Neural cell (in vitro differentiated cells): ENCODE data around the gene RAB11FIP4. TPM values are rescaled to one million over a fixed set of nuclear protein-coding genes. Genes with fewer than 3 reads are reported as not detected.

Experiments used
- H2AFZ ChIP-seq: fragments of 200-600, 300-800 bp; sonication (generic), shearing (Covaris generic); 2 replicates; pipeline ENCODE4 v1.6.0; 2014; ENCODE audit warnings: low read depth, mild to moderate bottlenecking, antibody characterized with exemption, low read length, moderate library complexity
- H3F3A ChIP-seq: fragments of 200-600 bp; shearing (Covaris generic); 2 replicates; pipeline ENCODE4 v1.6.1; 2016; ENCODE audit warnings: mild to moderate bottlenecking, moderate library complexity, mixed read lengths, antibody characterized with exemption, low read length; ENCODE audit not compliant: insufficient read depth, poor library complexity, severe bottlenecking
- H3K27ac ChIP-seq: fragments of 200-600, 300-800 bp; sonication (generic), shearing (Covaris generic); 2 replicates; pipeline ENCODE4 v1.5.1; 2014; ENCODE audit warnings: mild to moderate bottlenecking, low read length, moderate library complexity
- H3K27me3 ChIP-seq: fragments of 300-800, 200-600 bp; sonication (generic), shearing (Covaris generic); 2 replicates; pipeline ENCODE4 v1.6.0; 2014; ENCODE audit warnings: mild to moderate bottlenecking, low read depth, low read length, moderate library complexity; ENCODE audit not compliant: insufficient read depth
- H3K36me3 ChIP-seq: fragments of 300-800, 200-600 bp; sonication (generic), shearing (Covaris generic); 2 replicates; pipeline ENCODE4 v1.5.1; 2014; ENCODE audit warnings: mild to moderate bottlenecking, antibody characterized with exemption, low read length, moderate library complexity; ENCODE audit not compliant: insufficient read depth
- H3K4me2 ChIP-seq: fragments of 300-800, 200-600 bp; sonication (generic), shearing (Covaris generic); 2 replicates; pipeline ENCODE4 v1.6.0; 2014; ENCODE audit warnings: mild to moderate bottlenecking, low read length
- H3K4me3 ChIP-seq: fragments of 300-800, 200-600 bp; sonication (generic), shearing (Covaris generic); 2 replicates; pipeline ENCODE4 v1.5.1; 2014; ENCODE audit warnings: mild to moderate bottlenecking, low read length, moderate library complexity
- H3K79me2 ChIP-seq: fragments of 200-600 bp; shearing (Covaris generic); replicated peaks from 2 replicates; pipeline ENCODE4 v1.6.0; 2014; ENCODE audit warnings: mild to moderate bottlenecking, low read length, moderate library complexity; ENCODE audit not compliant: insufficient read depth
- H3K9ac ChIP-seq: fragments of 300-800, 200-600 bp; sonication (generic), shearing (Covaris generic); 2 replicates; pipeline ENCODE4 v1.6.1; 2016; ENCODE audit warnings: mild to moderate bottlenecking, low read length, mixed read lengths
- H3K9me2 ChIP-seq: fragments of 200-600 bp; shearing (Covaris generic); 2 replicates; pipeline ENCODE4 v1.6.1; 2016; ENCODE audit warnings: mild to moderate bottlenecking, low read length, mixed read lengths; ENCODE audit not compliant: insufficient read depth
- H3K9me3 ChIP-seq: fragments of 200-600, 300-800 bp; sonication (generic), shearing (Covaris generic); 2 replicates; pipeline ENCODE4 v1.6.1; 2016; ENCODE audit warnings: mild to moderate bottlenecking, mixed run types, low read length, moderate library complexity, mixed read lengths
- H4K20me1 ChIP-seq: fragments of 200-600 bp; shearing (Covaris generic); 2 replicates; pipeline ENCODE4 v1.6.1; 2016; ENCODE audit warnings: mild to moderate bottlenecking, mixed run types; ENCODE audit not compliant: insufficient read depth
- EP300 ChIP-seq: fragments of 450-650 bp; conservative IDR thresholded peaks from 2 replicates; pipeline ENCODE4 v1.6.1; 2014; ENCODE audit warnings: antibody characterized with exemption, mild to moderate bottlenecking, moderate library complexity; ENCODE audit not compliant: poor library complexity, severe bottlenecking
- EZH2 ChIP-seq: fragments of 200-600, 300-800 bp; shearing (Covaris generic), sonication (generic); IDR thresholded peaks from 2 replicates; pipeline ENCODE4 v1.6.1; 2014; ENCODE audit warnings: antibody characterized with exemption, low read length, borderline replicate concordance, mild to moderate bottlenecking; ENCODE audit not compliant: insufficient read depth, poor library complexity, severe bottlenecking
- MXI1 ChIP-seq: fragments of 450-650 bp; conservative IDR thresholded peaks from 2 replicates; pipeline ENCODE4 v1.6.1; 2014; ENCODE audit warnings: antibody characterized with exemption, mild to moderate bottlenecking; ENCODE audit not compliant: poor library complexity, severe bottlenecking
- POLR2AphosphoS5 ChIP-seq: IDR thresholded peaks from 2 replicates; pipeline ENCODE4 v1.6.1; 2012
- RAD21 ChIP-seq: fragments of 450-650 bp; conservative IDR thresholded peaks from 2 replicates; pipeline ENCODE4 v1.6.1; 2014; ENCODE audit warnings: antibody characterized with exemption, mild to moderate bottlenecking, moderate library complexity
- REST ChIP-seq: IDR thresholded peaks from 2 replicates; pipeline ENCODE4 v1.6.1; 2012; ENCODE audit warnings: borderline replicate concordance
- SMC3 ChIP-seq: fragments of 450-650 bp; conservative IDR thresholded peaks from 2 replicates; pipeline ENCODE4 v1.6.1; 2014; ENCODE audit warnings: antibody characterized with exemption, mild to moderate bottlenecking, moderate library complexity; ENCODE audit not compliant: poor library complexity
- TAF1 ChIP-seq: IDR thresholded peaks from 2 replicates; pipeline ENCODE4 v1.6.1; 2012; ENCODE audit warnings: low read depth
- polyA plus RNA-seq: library from polyadenylated mRNA; depleted of rRNA; stranded (reverse); fragments of >200 nt; gene quantifications from 2 replicates; pipeline ENCODE4 v1.2.3, GENCODE V29; 2014
- TF ChIP-seq, protein P1 (sequence below): fragments of 450-650 bp; IDR thresholded peaks from 2 replicates; pipeline ENCODE4 v1.5.1; 2014; ENCODE audit warnings: antibody characterized with exemption, mild to moderate bottlenecking, moderate library complexity; ENCODE audit not compliant: poor library complexity, severe bottlenecking

The RAB11FIP4 gene
- polyA plus RNA-seq, 1 donor from 2014 or later: 14.4 TPM

DNA sequence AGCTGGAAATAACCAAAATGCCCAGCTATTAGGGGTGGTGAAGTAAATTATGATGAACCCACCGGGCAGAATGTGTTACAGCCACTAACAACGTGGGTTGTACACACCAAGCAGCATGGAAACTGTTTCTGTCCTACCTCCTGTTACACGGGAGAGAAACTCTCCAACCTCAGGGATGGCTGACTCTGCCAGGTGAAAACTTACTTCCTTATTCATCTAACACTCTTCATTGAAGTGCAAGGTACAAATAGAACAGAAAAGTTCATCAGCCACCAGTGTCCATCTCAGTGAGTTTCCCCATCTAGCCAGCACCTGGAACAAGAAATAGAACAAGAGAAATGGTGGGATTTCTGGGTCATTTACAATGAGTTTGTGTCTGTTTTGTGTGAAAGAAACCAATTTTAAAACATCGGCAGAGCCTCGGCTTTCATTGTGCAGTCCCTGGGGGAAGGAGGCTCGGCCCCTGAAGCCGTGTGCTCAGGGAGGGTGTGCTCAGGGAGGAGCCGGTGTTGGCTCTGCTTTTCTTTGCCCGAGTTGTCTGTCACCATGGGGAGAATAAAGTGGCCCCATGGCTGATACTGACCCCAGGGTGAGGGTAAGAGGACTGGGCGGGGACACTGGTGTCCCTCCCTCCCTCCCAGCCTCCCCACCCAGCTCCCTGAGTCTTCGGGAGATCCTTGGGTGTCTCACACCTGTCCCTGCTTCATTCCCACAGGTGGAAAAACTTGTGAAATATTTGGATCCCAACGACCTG lies 39.8 kb downstream of the RAB11FIP4 start:
- H3K79me2 ChIP-seq: no peaks in the 10 kb centered on the region
- H3K9me2 ChIP-seq: no peaks in the 10 kb centered on the region
- H2AFZ ChIP-seq: no peak overlapping the region
- no peaks in the 10 kb centered on the region for H4K20me1 ChIP-seq
- H3K4me2 ChIP-seq: no peak overlapping the region
- no peaks in the 10 kb centered on the region for H3K36me3 ChIP-seq
- no peak for TF ChIP-seq POLR2AphosphoS5
- no peak for TF ChIP-seq REST
- no peak for TF ChIP-seq SMC3
- TF ChIP-seq RAD21: no peak
- TF ChIP-seq TAF1: no peak
- no peak for TF ChIP-seq MXI1
- TF ChIP-seq EZH2: no peak
- TF ChIP-seq, protein P1, sequence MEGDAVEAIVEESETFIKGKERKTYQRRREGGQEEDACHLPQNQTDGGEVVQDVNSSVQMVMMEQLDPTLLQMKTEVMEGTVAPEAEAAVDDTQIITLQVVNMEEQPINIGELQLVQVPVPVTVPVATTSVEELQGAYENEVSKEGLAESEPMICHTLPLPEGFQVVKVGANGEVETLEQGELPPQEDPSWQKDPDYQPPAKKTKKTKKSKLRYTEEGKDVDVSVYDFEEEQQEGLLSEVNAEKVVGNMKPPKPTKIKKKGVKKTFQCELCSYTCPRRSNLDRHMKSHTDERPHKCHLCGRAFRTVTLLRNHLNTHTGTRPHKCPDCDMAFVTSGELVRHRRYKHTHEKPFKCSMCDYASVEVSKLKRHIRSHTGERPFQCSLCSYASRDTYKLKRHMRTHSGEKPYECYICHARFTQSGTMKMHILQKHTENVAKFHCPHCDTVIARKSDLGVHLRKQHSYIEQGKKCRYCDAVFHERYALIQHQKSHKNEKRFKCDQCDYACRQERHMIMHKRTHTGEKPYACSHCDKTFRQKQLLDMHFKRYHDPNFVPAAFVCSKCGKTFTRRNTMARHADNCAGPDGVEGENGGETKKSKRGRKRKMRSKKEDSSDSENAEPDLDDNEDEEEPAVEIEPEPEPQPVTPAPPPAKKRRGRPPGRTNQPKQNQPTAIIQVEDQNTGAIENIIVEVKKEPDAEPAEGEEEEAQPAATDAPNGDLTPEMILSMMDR: no peak
- TF ChIP-seq EP300: no peak
- H3F3A ChIP-seq: no peaks in the 10 kb centered on the region
- no peak overlapping the region for H3K4me3 ChIP-seq
- H3K27me3 ChIP-seq: no peaks in the 10 kb centered on the region
- H3K27ac ChIP-seq: no peak overlapping the region
- no peaks in the 10 kb centered on the region for H3K9me3 ChIP-seq
- H3K9ac ChIP-seq: no peak overlapping the region

DNA sequence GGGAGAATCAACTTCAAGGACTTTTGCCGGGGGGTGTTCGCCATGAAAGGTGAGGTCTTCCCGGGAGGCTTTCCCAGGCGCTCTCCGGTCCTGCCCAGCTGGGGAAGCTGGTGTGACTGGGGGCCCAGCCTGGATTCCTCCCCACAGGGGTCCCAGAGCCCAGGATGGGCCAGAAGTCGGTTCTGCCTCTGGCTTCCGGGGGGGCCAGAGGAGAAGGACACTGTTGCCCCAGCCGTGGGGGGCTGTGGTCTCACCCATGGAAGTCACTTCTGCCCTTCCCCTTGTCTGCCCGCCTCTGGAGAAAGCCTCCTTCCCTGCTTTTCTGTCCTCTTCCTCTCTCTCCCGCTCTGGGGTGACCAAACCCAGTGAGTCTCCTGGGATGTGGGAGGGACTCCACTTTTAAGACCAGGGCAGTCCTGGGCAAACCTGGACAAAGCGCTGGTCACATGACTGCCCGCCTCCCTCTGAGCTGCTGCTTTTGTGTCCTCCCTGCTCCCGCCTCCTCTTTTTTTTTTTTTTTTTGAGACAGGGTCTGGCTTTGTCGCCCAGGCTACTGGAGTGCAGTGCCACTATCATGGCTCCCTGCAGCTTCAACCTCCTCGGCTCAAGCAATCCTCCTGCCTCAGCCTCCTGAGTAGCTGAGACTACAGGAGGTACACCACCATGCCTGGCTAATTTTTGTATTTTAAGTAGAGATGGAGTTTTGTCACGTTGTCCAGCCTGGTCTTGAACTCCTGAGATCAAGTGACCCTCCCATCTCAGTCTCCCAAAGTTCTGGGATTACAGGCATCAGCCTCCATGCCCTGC lies 40.6 kb downstream of the RAB11FIP4 start:
- TF ChIP-seq MXI1: no peak
- TF ChIP-seq, protein P1: no peak
- TF ChIP-seq TAF1: no peak
- TF ChIP-seq POLR2AphosphoS5: no peak
- TF ChIP-seq RAD21: no peak
- TF ChIP-seq EZH2: no peak
- TF ChIP-seq SMC3: no peak
- TF ChIP-seq REST: no peak
- TF ChIP-seq EP300: no peak
- Histone ChIP-seq H2AFZ (no peak overlapping the region), H3K9ac (no peak overlapping the region), H3K4me3 (no peak overlapping the region), H3F3A (no peaks in the 10 kb centered on the region), H3K27ac (no peak overlapping the region), H3K9me2 (no peaks in the 10 kb centered on the region), H3K36me3 (no peaks in the 10 kb centered on the region), H3K9me3 (no peaks in the 10 kb centered on the region), H3K79me2 (no peaks in the 10 kb centered on the region), H3K27me3 (no peaks in the 10 kb centered on the region), H3K4me2 (no peak overlapping the region), H4K20me1 (no peaks in the 10 kb centered on the region)
